ENCODE results near the gene SRSF6. TPM values are rescaled to one million over a fixed set of nuclear protein-coding genes. Genes with fewer than 3 reads are reported as not detected.
"Not testable (repeated sequence)": the region's sequence is repeated elsewhere in the genome, so short reads cannot be mapped to it uniquely, and the experiment has no call there.

Gene SRSF6
- total RNA-seq, 1 experiment from 2014 or later: 64.8 TPM

DNA sequence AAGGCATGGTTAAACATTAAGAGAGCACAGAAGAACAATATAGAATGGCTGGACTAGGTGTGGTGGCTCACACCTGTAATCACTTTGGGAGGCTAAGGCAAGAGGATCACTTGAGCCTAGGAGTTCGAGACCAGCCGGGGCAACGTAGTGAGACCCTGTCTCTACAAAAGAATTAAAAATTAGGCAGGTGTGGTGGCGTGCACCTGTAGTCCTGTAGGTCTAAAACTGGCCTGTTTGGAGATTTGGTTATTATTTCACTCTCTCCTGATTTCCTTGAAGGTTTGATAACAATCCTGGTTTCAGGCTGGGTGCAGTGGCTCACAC lies 15.6 kb downstream of the SRSF6 start:
- no peak for DNase-seq (ENCODE audit: low read depth)

DNA sequence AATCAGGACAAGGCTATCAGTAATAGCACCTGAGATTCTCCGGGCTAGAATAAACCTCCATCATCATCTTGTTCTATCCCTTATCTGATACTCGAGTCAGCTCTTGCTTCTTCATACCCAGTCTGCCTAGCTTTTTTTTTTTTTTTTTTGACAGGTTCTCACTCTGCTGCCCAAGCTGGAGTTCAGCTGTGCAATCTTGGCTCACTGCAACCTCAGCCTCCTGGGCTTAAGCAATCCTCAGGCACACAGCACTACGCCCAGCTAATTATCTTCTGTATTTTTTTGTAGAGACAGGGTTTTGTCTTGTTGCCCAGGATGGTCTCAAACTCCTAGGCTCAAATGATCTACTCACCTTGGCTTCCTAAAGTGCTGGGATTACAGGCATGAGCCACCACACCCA lies 19.5 kb downstream of the SRSF6 start:
- DNase-seq (ENCODE audit: low read depth): peak; percentile 44

DNA sequence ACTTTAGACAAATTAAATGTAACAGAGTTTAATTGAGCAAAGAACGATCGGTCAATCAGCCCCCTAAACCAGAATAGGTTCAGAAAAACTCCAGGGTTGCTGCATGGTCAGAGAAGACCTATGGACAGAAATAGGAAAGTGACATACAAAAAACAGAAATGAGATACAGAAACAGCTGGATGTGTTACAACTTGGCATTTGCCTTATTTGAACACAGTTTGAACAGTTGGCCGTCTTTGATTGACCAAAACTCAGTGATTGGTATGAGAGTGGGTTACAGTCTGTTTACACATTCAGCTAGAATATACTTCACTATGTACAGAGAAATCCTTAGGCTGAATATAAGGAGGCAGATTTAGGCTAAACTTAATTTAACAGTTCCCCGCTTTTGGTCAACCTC lies 19.9 kb downstream of the SRSF6 start:
- peak; percentile 37 for DNase-seq (ENCODE audit: low read depth)

DNA sequence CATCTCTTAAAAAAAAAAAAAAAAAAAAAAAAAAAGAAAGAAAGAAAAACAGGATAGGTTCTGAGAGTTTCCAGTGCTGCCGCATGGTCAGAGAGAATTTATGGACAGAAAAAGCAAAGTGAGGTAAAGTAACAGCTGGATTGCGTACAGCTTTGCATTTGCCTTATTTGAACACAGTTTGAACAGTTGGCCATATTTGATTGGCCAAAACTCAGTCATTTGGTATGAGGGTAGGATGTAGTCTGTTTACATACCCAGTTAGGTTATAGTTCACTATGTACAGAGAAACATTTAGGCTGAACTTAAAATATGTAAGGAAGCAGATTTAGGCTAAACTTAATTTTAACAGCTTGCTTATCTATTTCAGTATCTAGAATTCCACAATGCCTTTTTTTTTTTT lies 32.3 kb downstream of the SRSF6 start:
- DNase-seq (ENCODE audit: low read depth): no peak

DNA sequence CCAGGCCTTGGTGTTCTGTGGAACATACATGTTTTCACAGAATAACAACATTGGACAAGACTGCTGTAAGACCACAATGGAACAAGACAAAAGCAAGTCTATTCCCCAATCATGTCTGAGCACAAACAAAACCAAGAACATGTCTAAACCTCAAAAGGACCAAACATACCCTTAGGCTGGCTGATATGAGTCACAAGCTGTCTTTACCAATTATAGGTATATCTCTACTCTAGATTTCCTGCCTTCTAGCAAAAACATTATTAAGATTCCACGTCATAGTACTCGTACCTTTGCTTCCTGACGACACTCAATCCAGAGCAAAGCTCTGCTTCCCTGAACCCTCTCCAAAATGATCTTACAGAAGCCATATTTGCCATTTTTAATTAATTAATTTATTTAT lies 34.4 kb downstream of the SRSF6 start:
- DNase-seq (ENCODE audit: low read depth): no peak

DNA sequence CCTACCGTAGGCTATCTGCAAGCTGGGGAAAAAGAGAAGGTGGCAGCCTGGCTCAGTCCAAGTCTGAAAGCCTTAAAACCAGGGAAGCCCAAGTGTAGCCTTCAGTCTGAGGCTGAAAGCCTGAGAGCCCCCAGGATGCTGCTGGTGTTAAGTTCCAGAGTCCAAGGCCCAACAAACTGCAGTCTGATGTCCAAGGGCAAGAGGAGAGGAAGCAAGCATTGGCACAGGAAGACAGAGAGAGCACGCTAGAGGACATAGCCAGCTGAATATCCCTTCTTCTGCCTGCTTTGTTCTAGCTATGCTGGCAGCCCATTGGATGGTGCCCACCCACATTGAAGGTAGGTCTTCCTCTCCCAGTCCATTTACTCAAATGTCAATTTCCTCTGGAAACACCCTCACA lies 37.7 kb downstream of the SRSF6 start:
- DNase-seq (ENCODE audit: low read depth): no peak

DNA sequence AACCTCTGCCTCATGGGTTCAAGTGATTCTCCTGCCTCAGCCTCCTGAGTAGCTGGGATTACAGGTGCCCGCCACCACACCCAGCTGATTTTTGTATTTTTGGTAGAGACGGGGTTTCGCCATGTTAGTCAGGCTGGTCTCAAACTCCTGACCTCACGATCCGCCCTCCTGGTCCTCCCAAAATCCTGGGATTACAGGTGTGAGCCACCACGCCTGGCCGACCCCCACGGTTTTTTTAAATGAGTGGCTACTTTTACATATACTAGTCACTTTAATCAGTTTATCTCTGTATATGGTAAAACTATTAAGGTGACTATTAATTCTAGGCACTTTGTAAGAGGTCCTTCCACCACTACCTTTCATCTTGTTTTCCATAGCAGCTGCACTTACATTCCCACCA lies 44.3 kb downstream of the SRSF6 start:
- DNase-seq (ENCODE audit: low read depth): not testable (repeated sequence)

DNA sequence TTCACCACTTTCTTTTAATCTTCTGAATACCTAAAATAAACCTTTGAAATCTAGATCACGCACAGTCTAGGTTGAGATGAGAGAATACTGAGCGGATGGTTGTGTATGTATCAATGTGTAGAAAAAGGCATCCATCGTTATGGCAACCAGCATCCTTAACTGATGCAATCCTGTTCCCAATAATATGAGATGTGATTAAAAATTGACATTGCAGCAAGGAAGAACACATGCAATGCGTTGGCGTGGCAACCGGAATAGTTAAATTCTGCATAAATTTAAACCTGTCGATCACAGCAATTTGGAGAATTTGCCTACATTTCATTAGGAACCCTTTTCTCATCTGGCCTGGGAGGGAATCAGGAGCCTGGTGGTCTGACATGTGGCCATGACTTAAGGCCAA lies 48.5 kb downstream of the SRSF6 start:
- no peak for DNase-seq (ENCODE audit: low read depth)

DNA sequence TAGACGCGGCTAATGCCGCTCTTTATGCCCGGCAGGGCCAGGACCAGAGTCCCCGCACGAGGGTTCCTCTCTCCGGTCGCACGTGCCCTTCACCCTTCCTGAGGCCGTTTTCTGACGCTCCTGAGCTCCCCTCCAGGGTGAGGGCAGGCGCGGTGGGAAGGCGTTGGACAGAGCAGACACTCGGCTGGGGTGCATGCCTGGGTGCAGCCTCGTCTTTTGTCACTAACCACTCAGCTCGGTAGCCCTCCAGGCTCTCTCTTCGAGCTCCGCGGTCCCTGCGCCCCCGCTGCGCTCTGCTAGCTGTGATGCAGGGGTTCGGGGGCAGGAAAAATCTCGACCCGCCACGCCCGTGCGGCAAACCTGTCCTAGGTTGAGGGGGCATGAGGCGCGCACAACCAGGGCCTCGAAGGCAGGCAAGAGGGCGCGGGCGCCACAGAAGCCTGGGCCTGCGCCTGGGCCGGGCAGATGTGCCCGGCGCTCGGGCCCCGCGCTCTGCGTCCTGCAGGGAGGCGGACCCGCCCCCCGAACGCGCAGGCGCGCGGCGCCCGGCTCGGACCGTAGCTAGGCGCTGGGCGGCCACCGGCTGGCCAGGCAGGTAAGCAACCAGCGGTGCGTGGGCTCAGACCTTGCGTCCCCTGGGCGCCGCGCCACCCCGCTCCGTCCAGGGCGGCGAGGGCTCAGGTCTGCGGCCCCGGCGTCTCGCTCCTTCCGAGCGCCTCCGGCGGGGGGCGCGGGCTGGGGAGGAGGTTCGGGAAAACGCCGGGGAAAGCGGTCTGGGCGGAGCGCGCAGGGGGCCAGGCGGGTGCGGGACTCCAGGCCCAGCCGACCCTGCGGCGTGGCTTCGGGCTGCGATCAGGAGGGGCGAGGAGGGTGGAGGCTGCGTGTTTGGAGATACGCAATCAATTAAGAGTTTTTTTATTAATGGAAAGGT lies 49.7 kb downstream of the SRSF6 start, which contains the start of gene L3MBTL1:
L3MBTL1 (plus strand) TSS at position 548 of the 931 bp plus-strand sequence. CDS start 5,807 bp downstream, outside the sequence.
- no peak for DNase-seq (ENCODE audit: low read depth)

DNA sequence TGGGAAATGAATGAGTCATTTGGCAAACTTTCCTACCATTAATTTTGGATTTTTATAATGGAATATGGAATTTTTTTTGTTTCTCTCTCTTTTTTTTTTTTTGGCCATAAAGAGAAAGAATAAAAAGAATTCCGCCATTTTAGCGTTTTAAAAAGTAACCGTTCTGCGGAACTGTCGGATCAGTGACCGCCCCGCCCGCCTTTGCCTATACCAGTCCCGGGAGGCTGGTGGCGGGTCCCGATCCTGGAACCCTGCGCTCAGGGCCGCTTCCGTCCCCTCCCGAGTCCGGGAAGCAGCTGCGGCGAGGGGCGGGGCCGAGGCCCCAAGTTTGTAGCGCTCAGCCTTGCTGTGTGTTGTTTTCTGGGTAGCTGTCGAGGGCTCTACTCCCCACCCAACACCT lies 50.4 kb downstream of the SRSF6 start:
- no peak for DNase-seq (ENCODE audit: low read depth)

DNA sequence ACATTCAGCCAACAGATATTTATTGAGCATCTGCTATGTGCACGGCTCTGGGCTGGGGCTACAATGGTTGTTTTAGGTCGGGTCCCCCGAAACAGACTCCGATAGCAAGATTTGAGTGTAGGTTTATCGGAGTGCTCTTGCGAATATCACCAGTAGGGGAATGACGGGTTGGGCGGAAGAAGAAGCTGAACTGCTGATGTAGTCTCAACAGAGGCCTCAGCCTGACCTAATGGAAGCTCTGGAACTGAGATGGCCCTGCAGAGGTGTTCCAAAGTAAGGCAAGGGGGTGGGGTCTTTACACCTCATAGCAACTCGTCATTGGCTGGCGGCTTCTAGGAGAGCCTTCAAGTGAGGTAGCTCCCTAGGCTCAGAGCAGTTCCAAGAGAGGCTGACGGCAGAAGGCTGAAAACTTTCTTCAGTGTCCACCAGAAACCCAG lies 50.9 kb downstream of the SRSF6 start:
- no peak for DNase-seq (ENCODE audit: low read depth)

DNA sequence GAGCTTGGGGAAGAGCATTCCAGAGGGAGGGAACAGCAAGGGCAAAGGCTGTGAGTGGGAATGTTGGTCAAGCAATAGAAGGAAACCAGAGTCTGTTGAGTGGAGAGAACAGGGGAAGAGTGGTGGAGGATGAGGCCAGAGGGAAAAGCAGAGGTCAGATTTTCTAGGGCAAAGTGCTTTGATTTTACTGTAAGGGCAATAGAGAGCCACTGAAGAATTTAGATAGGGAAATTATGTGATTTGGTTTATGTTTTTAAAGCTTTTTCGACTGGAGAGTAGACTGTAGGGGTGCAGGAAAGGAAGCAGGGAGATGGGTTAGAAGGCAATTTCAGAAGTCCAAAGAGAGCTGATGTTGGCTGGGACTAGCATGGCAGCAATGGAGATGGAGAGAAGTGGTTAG lies 54.2 kb downstream of the SRSF6 start:
- no peak for DNase-seq (ENCODE audit: low read depth)

DNA sequence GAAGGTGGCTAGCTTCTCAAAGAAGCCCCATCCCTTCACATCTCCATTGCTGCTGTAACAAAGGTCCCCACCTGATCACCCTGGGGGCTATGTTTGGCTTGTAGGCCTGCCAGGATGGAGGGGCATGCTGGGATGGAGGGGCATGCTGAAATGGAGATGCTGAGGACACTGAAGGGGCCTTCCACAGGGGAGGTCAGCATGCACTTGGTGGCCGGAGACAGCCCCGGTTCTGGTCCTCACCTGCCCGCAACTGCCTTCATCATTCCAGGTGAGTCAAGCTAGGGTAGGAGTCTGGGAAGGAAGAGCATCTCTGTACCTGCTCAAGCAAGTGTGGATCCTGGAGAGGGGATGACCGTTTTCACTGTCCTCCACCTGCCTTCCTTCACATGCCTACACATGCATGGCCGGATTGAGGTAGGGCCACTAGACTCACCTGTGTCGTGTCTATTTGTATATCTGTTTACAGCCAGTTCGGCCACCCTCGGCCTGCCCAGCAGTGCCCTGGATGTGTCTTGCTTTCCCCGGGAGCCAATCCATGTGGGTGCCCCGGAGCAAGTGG lies 55.8 kb downstream of the SRSF6 start:
- no peak for DNase-seq (ENCODE audit: low read depth)

Other genes starting within 250 kb of the SRSF6 start
- gene L3MBTL1, start 49.8 kb downstream of the SRSF6 start, total RNA-seq (2014; rRNA removed): 2.8 and 4.5 TPM in 2 replicates
- gene SGK2, start 101.1 kb downstream of the SRSF6 start, total RNA-seq (2014; rRNA removed): not detected in 2 replicates
- 32.3 and 34.4 TPM in 2 replicates for gene IFT52, start 133.0 kb downstream of the SRSF6 start, total RNA-seq (2014; rRNA removed)
- 18.6 and 22.2 TPM in 2 replicates for gene MYBL2, start 209.2 kb downstream of the SRSF6 start, total RNA-seq (2014; rRNA removed)